Body of pancreas (tissue), 4 donors: ENCODE measurements around the gene MYO15B. TPM values are rescaled to one million over a fixed set of nuclear protein-coding genes. Genes with fewer than 3 reads are reported as not detected.

Experiments used
- ATAC-seq: fragments of 150-250 bp; one replicate; pipeline ENCODE4 v1.9.1; 2016
- DNase-seq, 4 donors: peaks; one replicate each; pipeline ENCODE4 v3.0.0-alpha.2; 2019
- H3K27ac ChIP-seq, 4 donors: fragments of 200-600 bp; sonication (generic); 1 replicate in 3 of 4; 2 replicates in 1 of 4; pipeline versions ENCODE4 v1.5.1 to v1.6.1; 2016 to 2019; ENCODE audit warnings: mild to moderate bottlenecking in 1 of 4, mixed read lengths in 1 of 4, moderate library complexity in 1 of 4
- H3K27me3 ChIP-seq, 2 donors: fragments of 200-600 bp; sonication (generic); one replicate each; pipeline ENCODE4 v1.6.0; 2016; ENCODE audit warnings: mild to moderate bottlenecking in 1 of 2
- H3K36me3 ChIP-seq, 2 donors: fragments of 200-600 bp; sonication (generic); replicated peaks in 1 of 2; 2 replicates each; pipeline ENCODE4 v1.5.1; 2016; ENCODE audit warnings: low read depth in 2 of 2; ENCODE audit not compliant: insufficient read depth in 1 of 2
- H3K4me1 ChIP-seq: fragments of 200-600 bp; sonication (generic); one replicate; pipeline ENCODE4 v1.6.0; 2016
- H3K4me3 ChIP-seq, 2 donors: fragments of 200-600 bp; sonication (generic); 1 replicate in 1 of 2; 2 replicates in 1 of 2; pipeline ENCODE4 v1.5.1; 2016 to 2019
- H3K9me3 ChIP-seq, 3 donors: fragments of 200-600 bp; sonication (generic); 1 replicate in 2 of 3; 2 replicates in 1 of 3; pipeline ENCODE4 v1.5.1; 2016
- POLR2A ChIP-seq, 3 donors: fragments of 450-650 bp; IDR thresholded peaks; one replicate each; pipeline ENCODE4 v1.6.1; 2016; ENCODE audit warnings: antibody characterized with exemption in 3 of 3, mild to moderate bottlenecking in 2 of 3
- WGBS, 2 donors: methylation state at CpG; one replicate each; pipeline ENCODE4 v1.1.5; 2017; 5-methylcytosine and 5-hydroxymethylcytosine counted together
- intact Hi-C: fragments of 100-400 bp; cut with DNase I; formaldehyde crosslinking; loops from one replicate; pipeline ENCODE4 v1.15.1; 2023
- total RNA-seq, 2 donors: library from RNA; depleted of rRNA; stranded (reverse); fragments of >200 nt; gene quantifications; one replicate each; pipeline ENCODE4 v1.1.0, GENCODE V29; 2016
- TF ChIP-seq, protein P1 (sequence below), 7 experiments: fragments of 450-650 bp in 4 of 7; fragments of 200-600 bp in 3 of 7; sonication (generic) in 3 of 7; IDR thresholded peaks; one replicate each; pipeline ENCODE4 v1.5.1; 2016 to 2019; ENCODE audit warnings: antibody characterized with exemption in 7 of 7

Gene MYO15B
- total RNA-seq, 2 donors from 2014 or later: 61.2 to 183 TPM

DNA sequence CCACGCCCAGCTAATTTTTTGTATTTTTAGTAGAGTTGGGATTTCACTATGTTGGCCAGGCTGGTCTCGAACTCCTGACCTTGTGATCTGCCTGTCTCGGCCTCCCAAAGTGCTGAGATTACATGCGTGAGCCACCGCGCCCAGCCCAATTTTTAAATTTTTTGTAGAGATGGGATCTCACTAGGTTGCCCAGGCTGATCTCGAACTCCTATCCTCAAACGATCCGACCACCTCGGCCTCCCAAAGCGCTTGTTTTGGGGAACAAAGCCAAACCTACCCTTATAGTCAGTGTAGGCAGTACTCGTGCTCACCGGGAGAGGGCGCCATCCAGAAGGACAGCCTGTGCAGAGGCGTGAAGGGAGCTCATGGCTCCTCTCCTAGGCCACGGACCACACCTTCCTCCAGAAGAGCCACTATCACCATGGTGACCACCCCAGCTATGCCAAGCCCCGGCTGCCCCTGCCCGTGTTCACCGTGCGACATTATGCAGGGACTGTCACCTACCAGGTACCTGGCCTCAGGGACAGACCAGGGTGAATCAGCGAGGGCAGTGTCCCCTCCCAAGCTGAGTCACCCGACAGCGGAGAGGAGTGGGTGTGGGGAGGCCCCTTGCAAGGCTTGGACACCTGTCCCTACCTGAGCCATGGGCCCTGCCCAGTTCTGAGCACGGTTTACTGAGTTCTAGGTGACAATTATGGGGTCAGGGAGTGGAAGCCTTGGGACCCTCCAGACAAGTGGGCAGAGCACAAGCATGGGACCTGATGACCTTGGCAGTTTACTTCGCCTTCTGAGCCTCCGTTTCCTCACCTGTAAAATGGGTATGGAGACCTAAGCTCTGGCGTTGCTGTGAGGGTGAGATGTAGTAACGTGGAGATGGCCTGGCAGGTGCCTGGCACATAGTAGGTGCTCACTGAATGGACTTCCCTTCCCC lies 13.7 kb downstream of the MYO15B start:
- no peak for TF ChIP-seq POLR2A (IDR thresholded peaks at IDR 0.05)
- TF ChIP-seq, protein P1, sequence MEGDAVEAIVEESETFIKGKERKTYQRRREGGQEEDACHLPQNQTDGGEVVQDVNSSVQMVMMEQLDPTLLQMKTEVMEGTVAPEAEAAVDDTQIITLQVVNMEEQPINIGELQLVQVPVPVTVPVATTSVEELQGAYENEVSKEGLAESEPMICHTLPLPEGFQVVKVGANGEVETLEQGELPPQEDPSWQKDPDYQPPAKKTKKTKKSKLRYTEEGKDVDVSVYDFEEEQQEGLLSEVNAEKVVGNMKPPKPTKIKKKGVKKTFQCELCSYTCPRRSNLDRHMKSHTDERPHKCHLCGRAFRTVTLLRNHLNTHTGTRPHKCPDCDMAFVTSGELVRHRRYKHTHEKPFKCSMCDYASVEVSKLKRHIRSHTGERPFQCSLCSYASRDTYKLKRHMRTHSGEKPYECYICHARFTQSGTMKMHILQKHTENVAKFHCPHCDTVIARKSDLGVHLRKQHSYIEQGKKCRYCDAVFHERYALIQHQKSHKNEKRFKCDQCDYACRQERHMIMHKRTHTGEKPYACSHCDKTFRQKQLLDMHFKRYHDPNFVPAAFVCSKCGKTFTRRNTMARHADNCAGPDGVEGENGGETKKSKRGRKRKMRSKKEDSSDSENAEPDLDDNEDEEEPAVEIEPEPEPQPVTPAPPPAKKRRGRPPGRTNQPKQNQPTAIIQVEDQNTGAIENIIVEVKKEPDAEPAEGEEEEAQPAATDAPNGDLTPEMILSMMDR (IDR thresholded peaks at IDR 0.05): peak; percentile 38 to 77 (median 67)
- ATAC-seq: peak; percentile 70
- 54 to 64% methylated on average over 19 to 28 of the region's 28 CpGs for WGBS, 2 donors
- intact Hi-C loops: no loop called here
- Histone ChIP-seq H3K4me3 (no peak overlapping the region), H3K36me3 (no peaks in the 10 kb centered on the region), H3K27me3 (no peaks in the 10 kb centered on the region), H3K9me3 (no peaks in the 10 kb centered on the region), H3K4me1 (peaks cover 3% of the 10 kb centered on the region), H3K27ac (no peak overlapping the region)
- DNase-seq: peak; percentile 64 to 75 (median 69)

DNA sequence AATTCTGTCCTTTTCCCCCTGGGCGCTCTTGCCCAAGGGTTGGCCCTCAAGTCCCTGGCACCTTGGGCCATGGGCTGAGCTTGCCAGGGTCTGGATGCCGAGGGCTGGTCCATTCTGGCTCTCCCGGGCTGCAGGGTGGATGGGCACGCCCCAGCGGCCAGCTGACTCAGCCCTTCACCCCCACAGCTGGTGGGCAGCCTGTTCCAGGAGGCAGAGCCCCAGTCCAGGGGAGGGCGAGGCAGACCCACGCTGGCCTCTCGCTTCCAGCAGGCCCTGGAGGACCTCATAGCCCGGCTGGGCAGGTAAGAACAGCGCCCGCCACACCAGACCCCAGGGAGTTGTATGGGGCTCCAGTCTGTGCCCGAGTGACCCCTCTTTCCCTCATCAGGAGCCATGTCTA lies 15.0 kb downstream of the MYO15B start:
- ATAC-seq (no peak), DNase-seq (no peak)
- TF ChIP-seq POLR2A (IDR thresholded peaks at IDR 0.05): no peak
- TF ChIP-seq, protein P1 (IDR thresholded peaks at IDR 0.05): no peak
- intact Hi-C loops: no loop called here
- H3K4me1 ChIP-seq: peaks cover 3% of the 10 kb centered on the region
- WGBS, 2 donors: 91 to 94% methylated on average over 8 to 11 of the region's 12 CpGs
- H3K27ac ChIP-seq: no peak overlapping the region
- no peak overlapping the region for H3K4me3 ChIP-seq
- no peaks in the 10 kb centered on the region for H3K36me3 ChIP-seq
- no peaks in the 10 kb centered on the region for H3K27me3 ChIP-seq
- no peaks in the 10 kb centered on the region for H3K9me3 ChIP-seq

DNA sequence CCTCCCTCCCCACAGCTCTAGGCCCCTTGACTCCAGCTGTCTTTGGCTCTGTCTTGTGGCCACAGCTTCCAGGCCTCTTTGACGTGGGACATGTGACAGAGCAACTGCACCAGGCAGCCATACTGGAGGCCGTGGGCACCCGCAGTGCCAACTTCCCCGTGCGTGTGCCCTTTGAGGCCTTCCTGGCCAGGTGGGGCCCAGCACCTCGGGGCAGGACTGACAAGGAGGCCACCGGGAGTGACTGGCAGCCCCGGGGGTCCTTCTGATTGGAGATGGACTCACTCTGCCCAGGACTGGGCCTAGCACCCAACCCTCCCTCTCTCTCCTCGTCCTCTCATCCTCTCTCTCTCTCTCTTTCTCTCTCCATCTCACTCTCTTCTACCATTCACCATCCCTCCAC lies 15.5 kb downstream of the MYO15B start:
- WGBS, 2 donors: 75 to 78% methylated on average over 6 to 9 of the region's 9 CpGs
- no peaks in the 10 kb centered on the region for H3K36me3 ChIP-seq
- no peak overlapping the region for H3K4me3 ChIP-seq
- DNase-seq: no peak
- no peaks in the 10 kb centered on the region for H3K27me3 ChIP-seq
- peaks cover 3% of the 10 kb centered on the region for H3K4me1 ChIP-seq
- no peak for ATAC-seq
- intact Hi-C loops: no loop called here
- TF ChIP-seq, protein P1 (IDR thresholded peaks at IDR 0.05): no peak
- no peak for TF ChIP-seq POLR2A (IDR thresholded peaks at IDR 0.05)
- H3K9me3 ChIP-seq: no peaks in the 10 kb centered on the region
- H3K27ac ChIP-seq: no peak overlapping the region

DNA sequence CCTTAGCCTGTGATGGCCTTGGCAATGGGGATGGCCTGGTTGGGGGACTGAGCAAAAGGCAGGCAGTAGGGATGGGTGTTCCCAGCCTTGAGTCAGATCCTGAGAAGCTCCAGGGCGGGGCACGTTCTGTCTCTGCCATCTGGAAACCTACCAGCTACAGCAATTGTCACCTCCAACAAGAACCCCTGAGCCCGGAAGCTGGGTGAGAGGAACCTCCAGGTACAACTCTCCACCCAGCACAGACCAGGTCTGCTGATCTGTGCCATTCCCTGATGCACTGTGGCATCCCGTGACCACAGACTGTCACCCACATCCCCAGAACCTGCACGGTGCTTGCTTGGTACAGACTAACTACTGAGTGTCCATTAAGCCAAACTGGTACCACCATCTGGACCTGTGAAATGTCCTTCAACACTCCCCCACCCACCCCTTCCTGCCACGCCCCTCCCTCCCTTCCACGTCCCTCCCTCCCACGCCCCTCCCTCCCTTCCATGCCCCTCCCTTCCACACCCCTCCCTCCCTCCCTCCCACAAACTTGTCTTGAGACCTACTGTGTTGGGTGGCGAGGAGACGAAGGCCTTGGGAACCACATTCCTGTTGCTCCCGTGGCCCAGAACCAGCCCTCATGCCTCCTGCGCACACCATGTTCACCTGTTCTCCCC lies 16.6 kb downstream of the MYO15B start:
- DNase-seq (no peak), ATAC-seq (no peak)
- Histone ChIP-seq H3K36me3 (no peaks in the 10 kb centered on the region), H3K4me3 (no peak overlapping the region), H3K4me1 (peaks cover 3% of the 10 kb centered on the region), H3K9me3 (no peaks in the 10 kb centered on the region), H3K27ac (no peak overlapping the region), H3K27me3 (no peaks in the 10 kb centered on the region)
- intact Hi-C loops: no loop called here
- 85% methylated on average over 6 to 9 of the region's 12 CpGs for WGBS, 2 donors
- no peak for TF ChIP-seq POLR2A (IDR thresholded peaks at IDR 0.05)
- TF ChIP-seq, protein P1 (IDR thresholded peaks at IDR 0.05): no peak
